Activated CD4-positive, CD25-positive, alpha-beta regulatory T cell treated with anti-CD3 and anti-CD28 coated beads, Interleukin-2, amount 50 U/mL, for 24 hours (primary cell): Measurements from ENCODE around the gene MYO1A.
A peak's percentile ranks its signal among the peaks of the same experiment; 100 is the strongest.
"Not testable (repeated sequence)": the region's sequence is repeated elsewhere in the genome, so short reads cannot be mapped to it uniquely, and the experiment has no call there.

Experiments
- ATAC-seq, 2 donors: fragments of 150-1000 bp; cut with Tn5 transposase; one replicate each; pipeline ENCODE4 v1.10.0; 2021; ENCODE audit warnings: mild to moderate bottlenecking in 1 of 2, moderate library complexity in 1 of 2

The MYO1A gene

DNA sequence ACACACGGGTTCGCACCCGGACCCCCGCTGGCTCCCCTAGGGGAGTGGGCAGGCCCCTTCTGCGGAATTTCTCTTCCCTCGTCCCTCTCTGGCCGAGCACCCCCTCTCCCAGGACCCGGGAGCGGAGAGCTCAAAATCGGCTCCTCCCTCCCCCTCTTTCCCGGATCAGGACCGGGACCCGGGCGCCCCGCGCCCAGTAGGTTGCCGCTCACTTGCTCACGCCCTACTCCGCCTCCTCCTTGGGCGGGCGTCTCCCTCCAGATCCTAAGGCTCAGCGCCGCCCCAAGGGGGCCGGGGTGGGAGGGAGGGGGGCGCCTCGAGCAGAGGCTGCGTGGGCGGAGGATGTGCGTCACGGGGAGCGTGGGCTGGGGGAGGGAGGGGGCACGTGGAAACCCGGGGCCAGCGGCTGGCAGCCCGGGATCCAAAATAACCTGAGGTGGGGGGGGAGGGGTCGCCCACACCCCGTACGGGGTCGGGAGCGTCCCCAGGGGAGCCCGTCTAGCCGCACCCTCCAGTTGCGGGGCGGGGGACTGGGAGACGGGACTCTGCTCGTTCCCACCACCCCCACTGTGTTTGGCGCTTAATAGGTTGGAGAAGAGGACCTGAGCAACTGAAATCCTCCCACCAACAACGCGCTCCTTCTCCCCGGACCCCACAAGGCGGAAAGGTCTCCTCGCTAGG is 37.2 kb upstream of the MYO1A start:
- peak; percentile 46 to 53 for ATAC-seq

- no peak for ATAC-seq
Observed at GRCh38 chr12:57086493-57087009, 36.6 kb upstream of the MYO1A start.

GRCh38 chr12:57085999-57086492 is 36.1 kb upstream of the MYO1A start:
- no peak for ATAC-seq

GRCh38 chr12:57080855-57081254 is 30.9 kb upstream of the MYO1A start:
- ATAC-seq = no peak

GRCh38 chr12:57079821-57080220 is 29.9 kb upstream of the MYO1A start:
- no peak for ATAC-seq

DNA sequence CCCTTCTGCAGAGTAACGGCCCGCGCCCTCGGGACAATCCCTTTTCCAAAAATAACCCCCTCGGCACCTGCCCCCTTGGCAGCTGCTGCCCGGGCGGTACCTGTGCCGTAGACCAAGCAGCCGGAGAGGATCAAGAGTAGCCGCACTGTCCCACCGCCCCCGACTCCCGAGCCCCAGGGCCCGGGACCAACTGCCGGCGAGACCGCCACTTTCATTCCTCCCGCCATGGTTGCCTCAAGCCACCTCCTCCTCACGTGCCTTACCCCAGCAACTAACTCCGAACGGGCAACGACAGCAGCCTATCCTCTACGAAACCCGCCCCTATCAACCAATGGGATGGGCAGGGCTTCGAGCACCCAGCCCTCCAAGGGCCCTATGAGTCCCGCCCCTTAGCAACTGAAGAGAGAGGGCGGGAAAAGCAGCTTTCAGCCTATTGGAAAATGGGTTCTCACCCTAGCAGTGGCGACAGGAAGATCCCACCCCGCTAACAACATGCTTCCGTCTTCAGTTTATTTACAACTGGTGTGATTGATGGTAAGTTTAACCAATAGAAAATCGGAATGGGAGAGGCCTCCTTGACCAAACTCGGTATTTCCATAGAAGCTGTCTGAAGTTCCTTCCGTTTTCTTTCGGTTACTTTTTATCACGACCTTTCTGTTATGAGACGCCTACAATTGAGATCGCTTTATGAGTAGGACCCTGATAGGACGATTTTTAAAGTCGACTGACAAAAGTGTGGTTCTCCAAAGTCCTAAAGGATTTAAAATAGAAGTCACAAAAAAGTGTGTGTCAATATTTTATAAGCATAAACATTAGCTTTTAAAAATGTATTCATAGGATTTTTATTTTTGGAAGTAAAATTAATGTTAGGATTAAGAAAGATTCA is 28.8 kb upstream of the MYO1A start, which contains the start of gene NEMP1:
NEMP1 (minus strand) TSS at position 273 of the 886 bp plus-strand sequence; CDS start at position 227, 46 bp downstream.
- peak; percentile 96 to 97 for ATAC-seq

DNA sequence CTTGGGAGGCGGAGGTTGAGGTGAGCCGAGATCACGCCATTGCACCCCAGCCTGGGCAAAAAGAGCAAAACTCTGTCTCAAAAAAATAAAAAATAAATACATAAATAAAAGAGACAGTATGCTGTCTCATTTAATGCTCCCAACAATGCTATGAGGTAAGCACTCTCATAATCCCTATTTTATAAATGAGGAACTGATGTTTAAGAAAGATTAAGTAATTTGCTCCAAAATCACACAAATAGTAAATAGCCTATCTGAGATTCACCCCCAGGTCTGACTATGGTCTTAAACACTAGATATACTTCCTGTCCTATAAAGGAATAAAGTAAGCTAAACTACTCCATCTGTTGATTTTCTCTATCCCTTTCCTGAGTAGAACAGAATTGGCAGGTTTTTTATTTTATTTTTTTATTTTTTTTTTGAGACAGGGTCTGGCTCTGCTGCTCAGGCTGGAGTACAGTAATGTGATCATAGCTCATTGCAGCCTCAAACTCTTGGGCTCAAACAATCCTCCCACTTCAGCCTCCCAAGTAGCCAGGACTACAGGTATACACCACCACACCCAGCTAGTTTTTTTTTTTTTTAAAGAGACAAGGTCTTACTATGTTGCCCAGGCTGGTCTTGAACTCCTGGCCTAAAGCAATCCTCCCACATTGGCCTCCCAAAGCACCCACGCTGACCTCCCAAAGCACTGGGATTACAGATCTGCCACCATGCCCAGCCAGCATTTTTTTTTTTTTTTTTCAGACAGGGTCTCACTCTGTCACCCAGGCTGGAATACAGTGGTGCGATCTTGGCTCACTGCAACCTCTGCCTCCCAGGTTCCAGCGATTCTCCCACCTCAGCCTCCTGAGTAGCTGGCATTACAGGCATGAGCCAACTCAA is 23.9 kb upstream of the MYO1A start:
- ATAC-seq = not testable (repeated sequence)

- ATAC-seq = no peak
Observed at GRCh38 chr12:57072661-57073060, 22.7 kb upstream of the MYO1A start.

- peak; percentile 89 to 90 for ATAC-seq
Observed at GRCh38 chr12:57069523-57069922, 19.6 kb upstream of the MYO1A start.

GRCh38 chr12:57066245-57066644 is 16.3 kb upstream of the MYO1A start:
- ATAC-seq = peak in 1 of 2 donors; percentile 15

DNA sequence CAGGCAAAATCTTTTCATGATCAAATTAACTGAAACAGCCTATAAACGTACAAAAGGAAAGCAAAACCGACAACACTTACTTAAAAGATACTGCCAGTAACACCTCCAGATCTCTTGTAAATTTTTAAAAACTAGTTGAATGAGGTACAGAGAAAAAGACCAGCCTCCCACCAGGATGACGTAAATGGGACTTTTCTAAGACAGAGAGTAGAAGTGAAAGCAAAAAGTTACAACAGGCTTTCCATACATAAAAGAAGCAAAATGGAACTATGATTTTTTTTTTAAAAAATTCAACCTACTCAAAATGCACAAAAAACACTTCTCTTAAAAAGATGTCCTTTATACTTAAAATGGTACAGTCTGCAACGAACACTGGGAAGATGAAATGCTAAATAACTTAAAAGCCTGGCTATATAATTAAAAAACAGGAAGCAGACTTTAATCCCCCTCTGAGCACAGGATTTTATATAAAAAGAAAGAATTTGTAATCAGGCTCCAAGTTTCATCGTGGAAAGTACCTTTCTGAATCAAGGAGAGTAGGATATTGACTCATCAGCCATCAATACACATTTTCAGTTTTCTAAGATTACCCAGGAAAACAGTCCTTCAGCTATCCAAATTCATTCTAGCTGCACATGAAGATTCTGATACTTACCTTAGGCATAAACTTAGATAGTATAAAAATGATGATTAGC is 14.2 kb upstream of the MYO1A start:
- peak; percentile 90 to 92 for ATAC-seq

GRCh38 chr12:57058454-57058853 is 8.5 kb upstream of the MYO1A start:
- ATAC-seq = no peak

DNA sequence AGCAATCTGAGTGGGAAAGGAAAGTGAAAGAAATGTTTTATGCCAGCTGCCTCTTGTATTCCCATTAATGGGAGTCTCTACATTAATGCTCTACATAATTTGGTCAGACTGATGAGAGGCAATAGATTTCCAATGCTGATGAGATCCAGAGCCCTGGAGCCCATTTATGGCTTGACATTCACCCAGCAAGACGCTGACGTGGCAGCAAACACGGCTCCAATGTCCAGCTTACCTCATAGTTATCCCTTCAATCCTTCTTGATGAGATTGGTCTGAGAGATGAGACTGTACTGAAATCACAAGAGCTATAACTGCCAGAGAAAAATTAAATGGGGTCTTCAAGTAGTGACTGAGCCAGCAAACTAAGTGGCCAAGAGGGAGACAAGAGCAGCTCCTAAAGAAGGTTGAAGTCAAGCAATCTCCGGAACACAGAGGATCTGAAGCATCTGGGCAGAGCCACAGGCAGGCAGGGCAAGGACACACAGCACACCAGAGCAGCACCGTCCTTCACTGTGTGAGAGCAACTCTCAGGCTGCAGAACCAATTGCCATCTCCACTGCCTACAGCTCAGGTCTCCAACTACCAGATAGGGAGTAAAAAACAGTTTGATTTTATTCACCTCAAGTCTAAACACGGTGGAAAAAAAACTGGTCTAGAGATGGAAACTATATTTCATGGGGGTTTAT is 7.3 kb upstream of the MYO1A start:
- ATAC-seq = no peak

- ATAC-seq = no peak
Observed at GRCh38 chr12:57055824-57056223, 5.9 kb upstream of the MYO1A start.

- not testable (repeated sequence) for ATAC-seq
Observed at GRCh38 chr12:57053901-57054300, 4.0 kb upstream of the MYO1A start.

- not testable (repeated sequence) for ATAC-seq
Observed at GRCh38 chr12:57053146-57053545, 3.2 kb upstream of the MYO1A start.

DNA sequence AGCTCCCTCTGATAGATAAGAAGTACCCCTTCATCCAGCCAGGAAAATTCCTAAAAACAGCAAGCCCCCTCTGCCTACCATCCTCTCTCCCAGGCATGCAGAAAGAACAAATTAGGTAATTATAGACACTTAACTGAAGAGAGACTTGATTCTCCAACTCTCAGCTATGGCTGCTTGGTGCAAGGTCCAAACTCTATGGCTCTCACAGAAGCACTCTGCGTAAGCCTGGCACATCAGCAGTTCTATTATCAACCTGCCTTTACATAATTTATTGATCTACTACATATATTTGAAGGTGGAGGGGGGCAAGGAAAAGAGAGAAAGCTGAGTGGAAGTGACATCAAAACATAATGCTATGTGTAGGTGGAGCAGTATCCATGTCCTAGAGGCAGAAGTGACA is 1.1 kb upstream of the MYO1A start:
- no peak for ATAC-seq

DNA sequence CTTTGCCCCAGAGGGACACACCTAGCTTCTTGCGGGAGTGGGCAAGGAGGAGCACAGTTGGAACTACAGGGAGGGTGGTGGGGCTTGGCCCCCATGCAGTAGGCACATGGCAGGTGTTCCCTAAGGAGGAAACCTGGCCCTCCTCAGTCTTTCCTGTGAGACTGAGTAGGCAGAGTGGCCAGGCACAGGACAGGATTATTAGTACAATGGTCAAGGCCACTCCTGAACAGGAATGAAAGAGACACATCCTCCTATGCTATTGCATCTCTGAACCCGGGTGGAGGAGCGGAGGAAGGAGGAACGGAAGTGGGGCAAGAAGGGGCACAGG is 846 bp downstream of the MYO1A start:
- ATAC-seq = no peak

DNA sequence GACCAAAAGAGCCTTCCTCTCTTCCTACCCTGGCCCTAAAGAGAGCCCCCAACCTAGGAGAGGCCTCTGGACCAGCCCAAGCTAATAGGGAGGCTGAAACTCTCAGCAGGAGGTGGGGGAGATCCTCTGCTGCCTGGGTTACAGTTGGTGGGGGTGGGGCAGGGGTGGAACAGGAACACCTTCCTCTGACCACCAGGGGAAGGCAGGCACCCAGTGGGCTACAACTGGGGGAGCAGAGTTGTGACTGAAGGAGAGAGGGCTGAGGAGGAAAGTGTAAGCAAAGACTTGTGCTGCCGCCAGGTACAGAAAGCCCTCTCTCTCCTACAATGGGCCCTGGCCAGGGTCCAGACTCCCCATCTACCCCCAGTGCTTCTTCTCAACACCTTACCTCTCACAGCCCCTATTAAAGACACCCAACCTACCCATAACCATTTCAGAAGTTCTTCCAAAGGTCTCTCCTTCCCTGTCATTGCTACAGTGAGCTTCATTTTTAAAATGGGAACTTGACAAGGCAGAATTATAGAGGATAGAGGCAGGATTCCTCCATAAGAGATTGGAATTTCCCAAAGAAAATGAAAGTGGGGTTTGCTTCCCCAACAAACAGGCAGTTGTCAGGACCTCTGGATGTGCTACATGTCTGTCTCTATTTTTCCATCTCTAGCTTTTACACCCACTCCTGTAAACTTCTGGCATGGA is 1.4 kb downstream of the MYO1A start:
- ATAC-seq = no peak

- no peak for ATAC-seq
Observed at GRCh38 chr12:57047981-57048380, 1.9 kb downstream of the MYO1A start.
